HG02970 (cell line): ENCODE data around the gene EXOSC9.

ENCODE experiments used
- ATAC-seq: cut with Tn5 transposase; IDR thresholded peaks from one replicate; pipeline ENCODE4 v1.9.1; 2021; ENCODE audit warnings: mild to moderate bottlenecking, moderate library complexity, moderate number of reproducible peaks; ENCODE audit not compliant: unreplicated experiment, low FRiP score

The EXOSC9 gene

DNA sequence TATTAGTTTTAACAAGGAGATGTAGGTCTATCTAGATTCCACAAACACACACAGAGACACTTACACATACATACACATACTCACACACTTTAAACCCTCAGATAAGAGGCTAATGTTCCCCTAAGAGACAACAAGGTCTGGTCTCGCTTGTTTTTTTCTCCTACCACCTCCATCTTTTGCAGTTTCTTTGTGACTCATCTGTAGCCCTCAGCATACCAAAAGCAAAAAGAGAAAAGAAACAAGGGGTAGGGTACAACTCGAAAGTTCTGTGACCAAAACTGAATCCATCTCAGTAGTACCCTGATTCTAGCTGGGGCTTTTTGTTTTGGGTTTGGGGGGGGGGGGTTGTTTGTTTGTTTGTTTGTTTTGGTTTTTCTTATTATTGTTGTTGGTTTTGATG, 12.2 kb upstream of the EXOSC9 start:
- no peak for ATAC-seq

DNA sequence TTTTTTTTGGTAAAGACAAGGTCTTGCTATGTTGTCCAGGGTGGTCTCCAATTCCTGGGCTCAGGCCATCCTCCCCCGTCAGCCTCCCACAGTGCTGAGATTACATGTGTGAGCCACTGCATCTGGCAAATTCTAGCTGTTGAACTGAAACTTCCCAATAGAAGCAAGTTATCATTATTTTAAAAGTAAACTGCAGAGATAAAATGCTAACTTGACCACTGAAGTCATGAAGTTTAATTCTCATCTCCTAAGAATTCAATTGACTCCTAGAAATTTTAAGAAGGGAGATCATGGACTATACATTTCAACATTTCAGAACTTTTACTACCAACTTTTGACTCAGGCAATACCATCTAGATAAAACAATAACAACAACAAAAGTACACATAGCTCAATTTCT, 11.7 kb upstream of the EXOSC9 start:
- ATAC-seq: no peak

DNA sequence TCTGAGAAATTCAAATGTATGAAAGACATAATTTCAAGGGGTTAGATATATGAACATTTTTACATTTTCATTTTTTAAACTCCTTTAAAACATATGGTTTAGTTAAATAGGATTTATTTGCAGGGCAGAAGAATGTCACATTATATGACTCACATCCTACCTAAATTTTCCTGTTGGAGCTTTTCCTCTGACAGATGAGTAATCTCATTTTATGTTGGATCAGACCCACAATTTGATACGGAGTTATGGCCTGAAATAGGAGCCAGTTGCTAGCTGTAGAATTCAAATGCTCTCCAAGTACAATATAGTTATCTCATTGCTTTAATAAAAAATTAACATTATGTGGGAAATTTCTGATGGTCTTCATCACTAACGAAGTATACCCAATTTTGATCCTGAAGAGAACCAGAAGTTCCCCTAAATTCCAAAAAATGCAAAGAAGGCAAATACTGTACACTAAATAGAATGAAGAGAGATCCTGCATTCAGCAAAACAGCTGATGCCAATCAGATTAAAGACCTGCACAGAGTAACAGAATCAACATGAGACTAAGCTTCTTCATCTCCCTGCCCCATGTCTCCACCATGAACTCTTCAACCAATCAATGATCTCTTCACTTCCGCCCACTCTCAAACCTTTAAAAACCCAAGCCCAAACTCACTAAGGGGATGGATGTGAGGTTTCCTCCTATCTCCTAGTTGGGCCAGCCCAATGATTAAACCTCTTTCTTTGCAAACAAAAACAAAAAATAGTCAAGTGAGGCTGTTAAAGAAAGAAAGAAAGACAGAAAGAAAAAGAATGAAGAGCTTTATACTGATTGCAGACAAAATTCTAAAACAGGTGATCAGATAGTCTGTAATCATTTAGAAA, 10.9 kb upstream of the EXOSC9 start:
- no peak for ATAC-seq

GRCh38 chr4:121790976-121791375, 10.1 kb upstream of the EXOSC9 start:
- no peak for ATAC-seq

GRCh38 chr4:121791481-121791880, 9.6 kb upstream of the EXOSC9 start:
- no peak for ATAC-seq

GRCh38 chr4:121792966-121793365, 8.2 kb upstream of the EXOSC9 start:
- ATAC-seq: no peak

DNA sequence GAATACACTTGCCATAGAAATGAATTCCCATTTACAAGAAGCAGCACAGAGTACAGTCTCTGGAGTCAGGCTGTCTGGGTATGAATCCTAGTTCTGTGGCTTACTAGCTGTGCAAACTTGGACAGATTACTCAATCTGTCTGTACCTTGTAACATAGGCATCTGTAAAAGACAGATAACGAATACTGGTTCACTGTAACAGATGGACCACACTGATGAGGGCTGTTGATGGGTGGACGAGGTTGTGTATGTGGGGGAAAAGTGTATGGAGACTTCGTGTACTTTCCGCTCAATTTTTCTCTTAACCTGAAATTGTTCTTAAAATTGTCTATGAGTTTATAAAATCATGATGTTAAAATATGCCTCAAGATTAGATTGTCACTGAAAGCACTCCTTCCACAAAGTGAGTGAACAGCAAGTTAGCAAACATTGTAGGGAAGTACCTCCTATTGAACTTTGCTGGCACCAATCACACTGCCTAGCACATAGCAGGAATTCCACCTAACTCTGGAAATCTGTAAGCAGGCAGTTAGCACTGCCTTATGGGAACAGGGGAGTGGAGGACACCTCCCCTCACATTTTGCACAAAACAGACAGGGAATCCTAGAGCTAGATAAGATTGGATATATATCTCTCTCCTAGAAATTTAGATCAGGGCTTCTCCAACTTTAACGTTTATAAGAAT, 6.5 kb upstream of the EXOSC9 start:
- ATAC-seq: no peak

DNA sequence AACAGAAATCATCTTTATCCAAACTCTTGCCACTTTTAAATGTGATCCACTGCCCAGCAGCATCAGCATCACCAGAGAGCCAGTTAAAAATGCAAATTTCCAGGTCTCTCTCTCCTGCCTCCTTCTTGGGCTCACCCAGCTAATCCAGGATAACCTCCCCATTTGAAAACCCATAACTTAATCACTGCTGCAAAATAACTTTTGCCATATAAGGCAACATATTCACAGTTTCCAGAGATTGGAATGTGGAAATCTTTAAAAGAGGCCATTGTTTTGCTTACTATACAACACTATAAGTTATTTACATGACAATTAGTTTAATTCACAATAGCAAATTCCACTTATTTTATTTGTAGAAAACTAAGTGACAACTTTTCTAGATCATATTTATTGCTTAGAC, 4.8 kb upstream of the EXOSC9 start:
- ATAC-seq: no peak

DNA sequence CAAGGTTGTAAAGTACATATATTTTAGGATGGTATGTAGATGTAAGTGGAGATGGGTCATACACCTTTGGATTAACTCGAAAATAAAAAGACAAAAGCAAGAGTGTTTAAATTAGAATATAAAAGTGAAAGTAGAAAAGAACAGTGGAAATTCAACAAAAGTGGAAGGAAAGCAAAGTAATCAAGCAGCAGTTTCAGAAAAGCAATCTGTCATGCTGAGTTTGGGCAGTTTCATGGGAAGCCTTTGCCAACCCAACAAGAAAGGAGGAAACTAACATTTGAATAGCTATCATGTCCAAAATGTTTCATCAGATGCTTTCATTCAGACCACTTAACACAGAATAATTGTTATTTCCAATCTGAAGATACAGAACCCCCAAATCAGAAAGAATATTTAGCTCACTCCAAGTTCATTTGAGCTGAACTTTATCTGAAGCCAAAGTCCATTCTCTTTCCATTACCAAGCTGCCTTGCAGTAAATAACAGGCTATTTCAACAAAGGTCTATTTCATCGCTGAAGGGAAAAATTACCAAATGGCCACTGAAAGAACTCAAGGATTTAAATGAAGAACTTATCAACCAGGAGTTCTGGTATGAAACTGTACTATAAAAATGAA, 1.8 kb upstream of the EXOSC9 start:
- no peak for ATAC-seq

- ATAC-seq: no peak
Measured at GRCh38 chr4:121799867-121800501, 1.1 kb upstream of the EXOSC9 start.

DNA sequence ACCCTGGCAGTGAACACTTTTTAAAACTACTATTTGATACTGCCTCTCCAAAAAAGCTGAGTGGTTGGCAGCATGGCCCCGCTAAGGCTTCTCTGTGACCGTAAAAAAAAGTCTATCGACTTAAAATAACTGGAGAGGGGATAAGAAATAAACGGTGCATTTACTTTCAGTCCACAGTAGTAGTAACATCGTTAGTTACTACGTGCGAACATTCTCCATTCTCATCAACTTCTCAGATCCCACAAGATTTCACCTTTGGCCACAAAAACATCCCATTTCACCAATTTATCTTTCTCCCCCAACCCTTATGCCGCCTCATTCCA, 524 bp upstream of the EXOSC9 start:
- peak; percentile 13 for ATAC-seq

GRCh38 chr4:121801715-121802075, 572 bp downstream of the EXOSC9 start:
- no peak for ATAC-seq

GRCh38 chr4:121806411-121806810, 5.3 kb downstream of the EXOSC9 start:
- no peak for ATAC-seq

GRCh38 chr4:121811122-121811521, 10.0 kb downstream of the EXOSC9 start:
- no peak for ATAC-seq

GRCh38 chr4:121814756-121815155, 13.6 kb downstream of the EXOSC9 start:
- ATAC-seq: no peak

DNA sequence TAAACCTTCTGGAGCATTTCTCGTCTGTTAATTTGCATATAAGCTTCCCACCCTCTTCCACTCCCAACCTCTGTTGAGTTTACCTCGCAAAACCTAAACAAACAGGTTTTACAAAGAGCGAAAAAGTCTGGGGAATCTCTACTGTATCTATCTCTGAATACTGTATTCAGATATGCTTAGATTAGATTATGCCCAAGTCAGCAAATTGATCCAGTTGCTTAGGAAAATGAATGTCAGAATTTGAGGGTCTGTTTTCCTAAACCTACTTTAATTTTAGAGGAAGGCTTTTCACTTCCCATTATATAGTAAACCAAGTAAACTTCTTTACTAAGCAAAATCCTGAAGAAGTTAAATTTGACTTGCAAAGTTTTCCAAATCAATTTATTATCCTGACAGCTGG, 15.9 kb downstream of the EXOSC9 start:
- no peak for ATAC-seq

DNA sequence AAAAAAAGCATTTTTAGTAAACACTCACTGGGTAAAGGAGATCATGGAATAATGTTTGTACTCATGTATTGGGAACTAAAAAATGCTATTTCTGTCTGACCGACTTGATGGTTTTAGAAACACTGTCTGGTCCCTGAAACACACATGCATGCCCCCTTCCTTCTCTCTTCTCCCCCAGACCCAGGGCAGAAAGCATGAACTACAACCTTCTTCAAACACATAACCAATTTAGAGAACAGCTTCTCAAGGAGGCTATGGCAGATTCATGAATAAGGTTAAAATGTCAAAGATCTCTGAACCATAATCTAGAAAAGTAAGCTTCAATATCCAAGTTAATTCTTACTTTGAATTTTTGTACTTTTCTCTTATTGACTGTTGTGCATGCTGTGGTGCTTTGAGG, 16.6 kb downstream of the EXOSC9 start:
- ATAC-seq: no peak

DNA sequence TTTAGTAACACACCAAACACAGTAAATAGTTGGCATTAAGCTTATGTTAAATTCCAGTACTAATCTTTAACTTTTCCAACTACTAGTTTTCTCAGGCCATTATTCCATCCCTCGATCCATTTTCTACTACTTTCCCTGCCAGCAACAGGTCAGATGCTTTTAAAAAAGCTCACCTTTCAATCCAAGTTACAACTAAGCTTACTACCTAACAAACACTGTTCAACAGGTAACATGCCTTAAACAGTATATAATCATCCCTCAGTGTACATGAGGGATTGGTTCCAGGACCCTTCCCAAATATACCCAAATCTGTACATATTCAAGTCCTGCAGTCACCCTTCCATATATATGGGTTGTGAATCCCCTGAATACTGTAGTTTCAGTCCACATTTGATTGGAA, 17.1 kb downstream of the EXOSC9 start:
- ATAC-seq: no peak

- ATAC-seq: no peak
Measured at GRCh38 chr4:121819216-121819965, 18.3 kb downstream of the EXOSC9 start.

DNA sequence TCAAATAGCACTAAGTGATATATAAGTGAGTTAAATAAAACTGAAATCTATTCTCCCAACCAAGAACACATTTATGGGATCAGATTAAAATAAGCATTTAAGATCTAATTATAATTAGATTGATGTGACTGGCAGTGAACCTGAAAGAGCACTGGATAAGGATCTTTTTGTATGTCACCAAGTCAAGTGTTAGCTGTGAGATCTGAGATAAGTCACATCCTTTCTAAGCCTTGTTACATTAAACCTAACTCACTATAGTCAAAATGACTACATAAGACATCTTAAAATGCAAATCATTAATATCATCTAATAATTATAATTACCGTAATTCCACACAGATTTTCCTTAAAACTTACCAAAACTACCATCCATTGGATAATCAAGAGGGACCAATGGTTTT, 20.9 kb downstream of the EXOSC9 start:
- ATAC-seq: no peak
